ENCODE results near the gene TM6SF1.
"Not testable (repeated sequence)": the region's sequence is repeated elsewhere in the genome, so short reads cannot be mapped to it uniquely, and the experiment has no call there.

TM6SF1 gene

DNA sequence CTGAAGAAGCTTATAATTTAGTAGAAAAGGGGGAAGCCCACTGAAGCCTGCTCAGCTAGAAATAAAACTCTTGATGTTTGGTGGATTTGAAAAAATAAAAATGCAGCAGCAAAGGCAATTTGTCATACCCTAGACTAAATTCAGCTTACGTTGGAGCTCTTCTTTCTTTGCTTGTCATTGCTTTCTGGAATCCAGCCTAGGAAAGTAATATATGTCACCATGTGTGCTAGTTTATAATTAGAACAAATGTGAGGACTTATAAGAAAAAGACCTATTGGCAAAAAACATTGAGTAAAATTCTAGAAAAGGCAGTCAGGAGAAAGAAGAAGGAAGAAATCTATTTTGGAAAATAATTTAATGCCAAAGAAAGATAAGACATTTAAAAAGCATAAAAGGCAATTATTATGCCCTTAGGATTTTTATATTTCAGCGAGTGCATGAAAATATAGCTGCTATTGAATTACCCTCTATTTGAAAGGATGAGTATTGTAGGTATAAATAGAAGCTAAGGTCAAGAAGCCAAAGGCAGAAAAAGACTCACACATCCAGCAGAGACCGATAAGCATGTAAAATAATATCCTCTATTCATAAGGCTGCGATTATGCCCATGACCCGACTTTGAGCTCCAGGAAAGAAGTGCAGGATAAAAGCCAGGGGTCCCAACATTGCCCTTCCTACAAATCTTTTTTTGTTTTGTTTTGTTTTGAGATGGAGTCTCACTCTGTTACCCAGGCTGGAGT, 29.8 kb upstream of the TM6SF1 start:
- no peak overlapping the region for H2AFZ ChIP-seq (ENCODE audit: low read depth, low read length)
- H3K4me1 ChIP-seq (ENCODE audit: low read length), result no peaks in the 10 kb centered on the region
- no peak overlapping the region for H3K4me3 ChIP-seq (ENCODE audit: low read length)
- H3K9me3 ChIP-seq (ENCODE audit: insufficient read depth, low read length), result peaks cover 8% of the 10 kb centered on the region; the same call in 1 of the 2 replicates
- no peak overlapping the region for H3K9ac ChIP-seq (ENCODE audit: low read length)
- TF ChIP-seq, protein P1, sequence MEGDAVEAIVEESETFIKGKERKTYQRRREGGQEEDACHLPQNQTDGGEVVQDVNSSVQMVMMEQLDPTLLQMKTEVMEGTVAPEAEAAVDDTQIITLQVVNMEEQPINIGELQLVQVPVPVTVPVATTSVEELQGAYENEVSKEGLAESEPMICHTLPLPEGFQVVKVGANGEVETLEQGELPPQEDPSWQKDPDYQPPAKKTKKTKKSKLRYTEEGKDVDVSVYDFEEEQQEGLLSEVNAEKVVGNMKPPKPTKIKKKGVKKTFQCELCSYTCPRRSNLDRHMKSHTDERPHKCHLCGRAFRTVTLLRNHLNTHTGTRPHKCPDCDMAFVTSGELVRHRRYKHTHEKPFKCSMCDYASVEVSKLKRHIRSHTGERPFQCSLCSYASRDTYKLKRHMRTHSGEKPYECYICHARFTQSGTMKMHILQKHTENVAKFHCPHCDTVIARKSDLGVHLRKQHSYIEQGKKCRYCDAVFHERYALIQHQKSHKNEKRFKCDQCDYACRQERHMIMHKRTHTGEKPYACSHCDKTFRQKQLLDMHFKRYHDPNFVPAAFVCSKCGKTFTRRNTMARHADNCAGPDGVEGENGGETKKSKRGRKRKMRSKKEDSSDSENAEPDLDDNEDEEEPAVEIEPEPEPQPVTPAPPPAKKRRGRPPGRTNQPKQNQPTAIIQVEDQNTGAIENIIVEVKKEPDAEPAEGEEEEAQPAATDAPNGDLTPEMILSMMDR (IDR thresholded peaks at IDR 0.05; ENCODE audit: low read depth, low read length), result no peak
- no peak for TF ChIP-seq EZH2phosphoT487 (IDR thresholded peaks at IDR 0.05; ENCODE audit: low read depth)
- H4K20me1 ChIP-seq (ENCODE audit: insufficient read depth, low read length), result no peaks in the 10 kb centered on the region
- no peak overlapping the region for H3K4me2 ChIP-seq (ENCODE audit: low read length)
- peaks cover 37% of the 10 kb centered on the region for H3K27me3 ChIP-seq (ENCODE audit: low read depth, low read length)
- no peak overlapping the region for H3K27ac ChIP-seq (ENCODE audit: low read length)
- H3K36me3 ChIP-seq (replicated peaks; ENCODE audit: low read depth, low read length), result no peaks in the 10 kb centered on the region
- H3K79me2 ChIP-seq (ENCODE audit: low read length), result no peaks in the 10 kb centered on the region

DNA sequence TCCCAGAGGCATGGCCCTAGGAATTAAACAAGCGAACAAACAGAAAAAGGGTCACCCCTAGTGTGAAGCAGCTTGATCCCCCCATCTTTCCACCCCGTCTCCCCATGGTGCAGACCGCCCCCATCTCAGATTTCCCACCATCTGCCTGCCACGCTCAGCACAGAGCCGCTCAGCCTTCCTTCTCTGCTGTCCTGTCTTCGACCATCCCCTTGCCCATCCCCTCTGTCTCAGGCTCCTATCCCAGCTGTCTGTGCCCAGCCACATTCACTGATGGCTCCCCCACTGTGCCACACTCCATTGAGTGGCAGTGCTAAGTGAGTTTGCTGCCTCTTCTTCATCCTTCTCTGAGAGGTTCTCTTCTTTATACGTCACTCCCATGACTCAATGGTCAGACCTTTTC, 28.7 kb upstream of the TM6SF1 start:
- no peaks in the 10 kb centered on the region for H4K20me1 ChIP-seq (ENCODE audit: insufficient read depth, low read length)
- no peak overlapping the region for H3K9ac ChIP-seq (ENCODE audit: low read length)
- H3K36me3 ChIP-seq (replicated peaks; ENCODE audit: low read depth, low read length), result no peaks in the 10 kb centered on the region
- no peaks in the 10 kb centered on the region for H3K4me1 ChIP-seq (ENCODE audit: low read length)
- no peak overlapping the region for H3K4me3 ChIP-seq (ENCODE audit: low read length)
- no peak overlapping the region for H3K4me2 ChIP-seq (ENCODE audit: low read length)
- TF ChIP-seq EZH2phosphoT487 (IDR thresholded peaks at IDR 0.05; ENCODE audit: low read depth), result no peak
- TF ChIP-seq, protein P1 (IDR thresholded peaks at IDR 0.05; ENCODE audit: low read depth, low read length), result no peak
- no peak overlapping the region for H2AFZ ChIP-seq (ENCODE audit: low read depth, low read length)
- H3K27ac ChIP-seq (ENCODE audit: low read length), result no peak overlapping the region
- no peaks in the 10 kb centered on the region for H3K79me2 ChIP-seq (ENCODE audit: low read length)
- peaks cover 37% of the 10 kb centered on the region for H3K27me3 ChIP-seq (ENCODE audit: low read depth, low read length)
- peaks cover under 1% of the 10 kb centered on the region; the same call in 1 of the 2 replicates for H3K9me3 ChIP-seq (ENCODE audit: insufficient read depth, low read length)

DNA sequence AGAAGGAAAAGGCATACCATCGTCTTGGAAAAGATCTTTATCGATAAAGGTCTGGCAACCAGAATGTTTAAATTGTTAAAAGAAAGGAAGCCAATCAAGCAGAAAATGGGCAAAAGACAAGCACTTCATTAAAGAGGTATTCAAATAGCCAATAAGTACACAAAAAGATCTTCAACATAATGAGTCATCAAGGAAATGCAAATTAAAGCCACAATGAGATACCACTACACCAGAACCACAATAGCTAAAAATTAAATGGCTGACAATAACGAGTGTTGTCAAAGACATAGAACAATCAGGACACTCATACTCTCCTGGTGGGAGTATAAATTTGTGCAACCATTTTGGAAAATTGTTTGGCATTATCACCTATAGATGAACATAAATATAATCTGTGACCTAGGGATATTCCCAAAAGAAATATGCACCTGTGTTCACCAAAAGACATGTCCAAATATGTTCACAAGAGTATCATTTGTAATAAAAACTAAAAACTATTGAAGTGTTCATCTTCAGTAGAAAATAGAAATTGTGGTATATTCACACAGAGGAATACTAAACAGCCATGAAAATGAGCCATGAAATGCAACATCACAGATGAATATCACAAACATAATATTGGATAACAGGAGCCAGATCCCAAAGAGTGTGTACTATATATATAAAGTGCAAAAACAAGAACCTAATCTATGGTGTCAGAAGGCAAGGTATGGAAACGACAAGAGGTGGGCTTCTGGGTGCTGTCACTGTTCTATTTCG, 26.0 kb upstream of the TM6SF1 start:
- Histone ChIP-seq H3K9ac (ENCODE audit: low read length) (no peak overlapping the region), H3K27ac (ENCODE audit: low read length) (no peak overlapping the region), H3K4me3 (ENCODE audit: low read length) (no peak overlapping the region), H2AFZ (ENCODE audit: low read depth, low read length) (no peak overlapping the region), H3K4me2 (ENCODE audit: low read length) (no peak overlapping the region), H3K27me3 (ENCODE audit: low read depth, low read length) (peaks cover 39% of the 10 kb centered on the region), H3K79me2 (ENCODE audit: low read length) (no peaks in the 10 kb centered on the region), H4K20me1 (ENCODE audit: insufficient read depth, low read length) (no peaks in the 10 kb centered on the region), H3K36me3 (replicated peaks; ENCODE audit: low read depth, low read length) (no peaks in the 10 kb centered on the region), H3K9me3 (ENCODE audit: insufficient read depth, low read length) (no peaks in the 10 kb centered on the region), H3K4me1 (ENCODE audit: low read length) (peaks cover 4% of the 10 kb centered on the region)
- TF ChIP-seq EZH2phosphoT487 (IDR thresholded peaks at IDR 0.05; ENCODE audit: low read depth), result no peak
- TF ChIP-seq, protein P1 (IDR thresholded peaks at IDR 0.05; ENCODE audit: low read depth, low read length), result no peak

DNA sequence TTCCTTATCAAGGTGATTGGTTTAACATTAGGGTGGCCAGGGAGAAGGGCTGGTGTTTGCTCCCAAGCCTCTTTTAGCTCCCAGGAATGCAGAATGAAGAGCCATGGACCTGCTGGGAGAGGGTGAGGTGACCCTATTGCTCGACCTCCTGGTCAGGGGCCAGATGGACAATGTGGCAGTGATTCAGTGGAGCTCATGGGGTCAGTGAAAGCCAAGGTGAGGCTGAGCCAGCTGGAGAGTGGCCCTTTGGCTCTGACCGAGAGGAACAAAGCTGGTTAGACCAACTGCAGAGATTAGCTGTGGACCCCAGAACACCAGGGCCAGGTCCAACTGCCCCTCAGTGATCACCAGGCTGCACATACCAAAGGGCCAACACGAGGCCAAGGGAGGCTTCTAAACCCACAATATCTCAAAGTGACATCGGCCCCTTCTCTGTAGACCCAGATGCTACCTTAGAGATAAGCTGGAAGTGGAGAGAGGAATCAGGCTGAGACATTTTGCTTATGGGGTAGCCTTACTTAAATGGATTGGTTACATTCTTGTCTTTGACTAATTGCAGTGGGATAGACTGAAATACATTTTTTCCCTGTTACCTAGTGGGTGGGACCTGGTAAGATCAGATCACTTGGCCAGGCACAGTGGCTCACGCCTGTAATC, 24.6 kb upstream of the TM6SF1 start:
- H3K4me1 ChIP-seq (ENCODE audit: low read length), result peaks cover 4% of the 10 kb centered on the region
- no peak overlapping the region for H3K9ac ChIP-seq (ENCODE audit: low read length)
- H4K20me1 ChIP-seq (ENCODE audit: insufficient read depth, low read length), result no peaks in the 10 kb centered on the region
- H2AFZ ChIP-seq (ENCODE audit: low read depth, low read length), result no peak overlapping the region
- no peak overlapping the region for H3K4me3 ChIP-seq (ENCODE audit: low read length)
- H3K9me3 ChIP-seq (ENCODE audit: insufficient read depth, low read length), result no peaks in the 10 kb centered on the region
- H3K4me2 ChIP-seq (ENCODE audit: low read length), result no peak overlapping the region
- no peak for TF ChIP-seq EZH2phosphoT487 (IDR thresholded peaks at IDR 0.05; ENCODE audit: low read depth)
- TF ChIP-seq, protein P1 (IDR thresholded peaks at IDR 0.05; ENCODE audit: low read depth, low read length), result no peak
- no peaks in the 10 kb centered on the region for H3K79me2 ChIP-seq (ENCODE audit: low read length)
- H3K27me3 ChIP-seq (ENCODE audit: low read depth, low read length), result peaks cover 32% of the 10 kb centered on the region
- no peak overlapping the region for H3K27ac ChIP-seq (ENCODE audit: low read length)
- H3K36me3 ChIP-seq (replicated peaks; ENCODE audit: low read depth, low read length), result no peaks in the 10 kb centered on the region

DNA sequence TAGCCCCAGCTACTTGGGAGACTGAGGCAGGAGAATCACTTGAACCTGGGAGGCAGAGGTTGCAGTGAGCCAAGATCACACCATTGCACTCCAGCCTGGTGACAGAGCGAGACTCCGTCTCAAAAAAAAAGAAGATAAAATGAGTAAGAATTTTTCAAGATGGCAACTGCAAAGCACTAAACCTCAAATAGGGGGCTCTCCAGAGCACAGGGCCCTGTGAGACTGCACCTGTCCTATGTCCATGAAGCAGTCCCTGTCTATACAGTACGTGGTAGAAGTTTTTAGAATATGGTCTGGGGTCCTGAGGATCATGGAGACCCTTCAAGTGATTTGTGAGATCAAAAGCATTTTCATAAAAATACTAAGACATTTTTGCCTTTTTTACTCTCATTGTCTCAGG, 22.0 kb upstream of the TM6SF1 start:
- not testable (repeated sequence) for H3K4me2 ChIP-seq (ENCODE audit: low read length); H3K36me3 ChIP-seq (replicated peaks; ENCODE audit: low read depth, low read length); H3K9ac ChIP-seq (ENCODE audit: low read length); H3K4me3 ChIP-seq (ENCODE audit: low read length); H3K79me2 ChIP-seq (ENCODE audit: low read length); H2AFZ ChIP-seq (ENCODE audit: low read depth, low read length); H4K20me1 ChIP-seq (ENCODE audit: insufficient read depth, low read length); H3K27ac ChIP-seq (ENCODE audit: low read length); H3K4me1 ChIP-seq (ENCODE audit: low read length); H3K9me3 ChIP-seq (ENCODE audit: insufficient read depth, low read length)
- H3K27me3 ChIP-seq (ENCODE audit: low read depth, low read length), result peaks cover 15% of the 10 kb centered on the region; the same call in 1 of the 2 replicates

All from OCI-LY3 (cell line).